DND-41 (cell line): ENCODE data around the gene TRIM22.
A peak's percentile ranks its signal among the peaks of the same experiment; 100 is the strongest.
"Not testable (repeated sequence)": the region's sequence is repeated elsewhere in the genome, so short reads cannot be mapped to it uniquely, and the experiment has no call there.

ENCODE experiments used
- ATAC-seq: fragments of 200-7000 bp; cut with Tn5 transposase; 3 replicates; pipeline ENCODE4 v1.9.1; 2021; ENCODE audit warnings: low read depth; ENCODE audit not compliant: insufficient read depth
- DNase-seq: peaks from one replicate; pipeline ENCODE4 v3.0.0-alpha.2; 2020
- H2AFZ ChIP-seq: 2 replicates; pipeline ENCODE4 v1.6.0; 2012; ENCODE audit warnings: low read depth, low read length
- H3K27ac ChIP-seq: 2 replicates; pipeline ENCODE4 v1.5.1; 2012; ENCODE audit warnings: low read length, inconsistent platforms
- H3K27me3 ChIP-seq: fragments of 200-600 bp; sonication (generic); 2 replicates; pipeline ENCODE4 v1.6.0; 2012; ENCODE audit warnings: low read length, mild to moderate bottlenecking, inconsistent platforms; ENCODE audit not compliant: insufficient read depth, poor library complexity
- H3K36me3 ChIP-seq: 2 replicates; pipeline ENCODE4 v1.5.1; 2012; ENCODE audit warnings: low read length, inconsistent platforms; ENCODE audit not compliant: insufficient read depth
- H3K4me1 ChIP-seq: 2 replicates; pipeline ENCODE4 v1.5.1; 2012; ENCODE audit warnings: mild to moderate bottlenecking, low read length; ENCODE audit not compliant: insufficient read depth
- H3K4me2 ChIP-seq: 2 replicates; pipeline ENCODE4 v1.6.0; 2012; ENCODE audit warnings: mild to moderate bottlenecking, moderate library complexity, low read length, inconsistent platforms; ENCODE audit not compliant: insufficient read depth
- H3K4me3 ChIP-seq, 2 experiments: fragments of 200-600 bp in 1 of 2; shearing (Covaris generic) in 1 of 2; 2 replicates each; pipeline ENCODE4 v1.5.1; 2012 to 2016; ENCODE audit warnings: inconsistent platforms in 2 of 2, low read length in 2 of 2, mild to moderate bottlenecking in 2 of 2, low read depth in 1 of 2, moderate library complexity in 1 of 2
- H3K79me2 ChIP-seq: 2 replicates; pipeline ENCODE4 v1.6.0; 2012; ENCODE audit warnings: low read length, inconsistent platforms; ENCODE audit not compliant: insufficient read depth
- H3K9ac ChIP-seq: 2 replicates; pipeline ENCODE4 v1.6.0; 2012; ENCODE audit warnings: low read depth, mild to moderate bottlenecking, inconsistent platforms, low read length, moderate library complexity
- H3K9me3 ChIP-seq: 2 replicates; pipeline ENCODE4 v1.5.1; 2012; ENCODE audit warnings: low read length, moderate library complexity, mild to moderate bottlenecking, inconsistent platforms; ENCODE audit not compliant: insufficient read depth, severe bottlenecking
- H4K20me1 ChIP-seq: 2 replicates; pipeline ENCODE4 v1.6.0; 2012; ENCODE audit warnings: low read length; ENCODE audit not compliant: insufficient read depth
- CTCF ChIP-seq: IDR thresholded peaks from 2 replicates; pipeline ENCODE4 v1.5.1; 2012; ENCODE audit warnings: borderline replicate concordance, low read length, moderate library complexity, mild to moderate bottlenecking; ENCODE audit not compliant: poor library complexity, severe bottlenecking; ENCODE audit errors: extremely low read depth
- EZH2 ChIP-seq: IDR thresholded peaks from 3 replicates; pipeline ENCODE4 v1.6.1; 2012; ENCODE audit warnings: borderline replicate concordance, low read depth, mild to moderate bottlenecking, moderate library complexity, low read length, inconsistent platforms; ENCODE audit not compliant: severe bottlenecking

Gene TRIM22

GRCh38 chr11:5688482-5688881 is 1.1 kb upstream of the TRIM22 start:
- Histone ChIP-seq H3K9me3 (no peaks in the 10 kb centered on the region), H3K4me3 (no peak overlapping the region), H4K20me1 (no peaks in the 10 kb centered on the region), H3K27ac (peak overlapping the region; percentile 87; the same call in 1 of the 2 replicates), H3K4me2 (peak overlapping the region; percentile 74), H2AFZ (peak overlapping the region; percentile 69; the same call in 1 of the 2 replicates), H3K27me3 (no peaks in the 10 kb centered on the region), H3K36me3 (no peaks in the 10 kb centered on the region), H3K4me1 (peaks cover 53% of the 10 kb centered on the region), H3K79me2 (peaks cover 37% of the 10 kb centered on the region), H3K9ac (no peak overlapping the region; the same call in 1 of the 2 replicates)
- no peak for ATAC-seq
- TF ChIP-seq EZH2, result no peak
- TF ChIP-seq CTCF, result no peak
- no peak for DNase-seq

- peak overlapping the region; percentile 87 for H3K27ac ChIP-seq
- H3K4me1 ChIP-seq, result peaks cover 42% of the 10 kb centered on the region
- peak overlapping the region; percentile 74 for H3K4me2 ChIP-seq
- no peak for DNase-seq
- H3K79me2 ChIP-seq, result peaks cover 36% of the 10 kb centered on the region
- peak overlapping the region; percentile 25 to 60 for H3K4me3 ChIP-seq
- no peaks in the 10 kb centered on the region for H3K36me3 ChIP-seq
- ATAC-seq, result peak; percentile 15
- H2AFZ ChIP-seq, result peak overlapping the region; percentile 69
- no peaks in the 10 kb centered on the region for H3K9me3 ChIP-seq
- TF ChIP-seq EZH2, result no peak
- peak overlapping the region; percentile 62 for H3K9ac ChIP-seq
- H3K27me3 ChIP-seq, result no peaks in the 10 kb centered on the region
- no peaks in the 10 kb centered on the region for H4K20me1 ChIP-seq
Observed at GRCh38 chr11:5690216-5690615, 626 bp downstream of the TRIM22 start.

- DNase-seq, result no peak
- Histone ChIP-seq H3K36me3 (no peaks in the 10 kb centered on the region), H3K4me2 (peak overlapping the region; percentile 74), H3K27me3 (no peaks in the 10 kb centered on the region), H2AFZ (peak overlapping the region; percentile 69), H3K27ac (peak overlapping the region; percentile 87), H3K79me2 (peaks cover 36% of the 10 kb centered on the region), H3K9ac (peak overlapping the region; percentile 62), H3K4me3 (peak overlapping the region; percentile 25 to 60), H4K20me1 (no peaks in the 10 kb centered on the region), H3K4me1 (peaks cover 39% of the 10 kb centered on the region), H3K9me3 (no peaks in the 10 kb centered on the region)
- TF ChIP-seq EZH2 (no peak), CTCF (no peak)
- peak; percentile 20; the same call in 1 of the 3 replicates for ATAC-seq
Observed at GRCh38 chr11:5690736-5691135, 1.1 kb downstream of the TRIM22 start.

- Histone ChIP-seq H2AFZ (peak overlapping the region; percentile 69), H3K4me3 (peak overlapping the region; percentile 25 to 60; a peak in 3 of 4 replicates), H3K9ac (peak overlapping the region; percentile 62)
Observed at GRCh38 chr11:5691238-5691963, 1.8 kb downstream of the TRIM22 start.

More at GRCh38 chr11:5691238-5691963, 1.8 kb downstream of the TRIM22 start:
- not testable (repeated sequence) for ATAC-seq, H4K20me1 ChIP-seq, H3K36me3 ChIP-seq, H3K27me3 ChIP-seq, DNase-seq, H3K9me3 ChIP-seq
- Histone ChIP-seq H3K4me2 (peak overlapping the region; percentile 74), H3K79me2 (peaks cover 36% of the 10 kb centered on the region), H3K27ac (peak overlapping the region; percentile 87), H3K4me1 (peaks cover 39% of the 10 kb centered on the region)
